Lower leg skin (tissue), 4 donors: Measurements from ENCODE around the gene EVL. TPM values are rescaled to one million over a fixed set of nuclear protein-coding genes. Genes with fewer than 3 reads are reported as not detected.
A peak's percentile ranks its signal among the peaks of the same experiment; 100 is the strongest.

Experiments used
- DNase-seq, 2 donors: peaks; one replicate each; pipeline ENCODE4 v3.0.0-alpha.2; 2019; ENCODE audit warnings: low spot score in 2 of 2
- H3K4me3 ChIP-seq: fragments of 200-600 bp; sonication (generic); 2 replicates; pipeline ENCODE4 v1.5.1; 2017; ENCODE audit warnings: mild to moderate bottlenecking, low read depth; ENCODE audit not compliant: poor library complexity, severe bottlenecking
- POLR2A ChIP-seq, 2 donors: fragments of 450-650 bp; IDR thresholded peaks; one replicate each; pipeline ENCODE4 v1.6.1; 2016 to 2017; ENCODE audit warnings: antibody characterized with exemption in 2 of 2, mild to moderate bottlenecking in 1 of 2, moderate library complexity in 1 of 2
- WGBS, 2 donors: methylation state at CpG; one replicate each; pipeline ENCODE4 v1.1.5; 2018; 5-methylcytosine and 5-hydroxymethylcytosine counted together
- intact Hi-C: fragments of 100-400 bp; cut with DNase I; formaldehyde crosslinking; loops from one replicate; pipeline ENCODE4 v1.15.0; 2023; ENCODE audit warnings: low total_unique reads
- total RNA-seq, 4 donors: library from RNA; depleted of rRNA; stranded (reverse); fragments of >200 nt; gene quantifications; one replicate each; pipeline ENCODE4 v1.1.0, GENCODE V29; 2016
- TF ChIP-seq, protein P1 (sequence below), 3 donors: fragments of 450-650 bp; IDR thresholded peaks; one replicate each; pipeline ENCODE4 v1.5.1; 2016; ENCODE audit warnings: antibody characterized with exemption in 3 of 3, mild to moderate bottlenecking in 3 of 3, moderate library complexity in 2 of 3

EVL gene
- total RNA-seq, 4 donors from 2014 or later, result 26.4 to 51.4 (median 40.9) TPM

DNA sequence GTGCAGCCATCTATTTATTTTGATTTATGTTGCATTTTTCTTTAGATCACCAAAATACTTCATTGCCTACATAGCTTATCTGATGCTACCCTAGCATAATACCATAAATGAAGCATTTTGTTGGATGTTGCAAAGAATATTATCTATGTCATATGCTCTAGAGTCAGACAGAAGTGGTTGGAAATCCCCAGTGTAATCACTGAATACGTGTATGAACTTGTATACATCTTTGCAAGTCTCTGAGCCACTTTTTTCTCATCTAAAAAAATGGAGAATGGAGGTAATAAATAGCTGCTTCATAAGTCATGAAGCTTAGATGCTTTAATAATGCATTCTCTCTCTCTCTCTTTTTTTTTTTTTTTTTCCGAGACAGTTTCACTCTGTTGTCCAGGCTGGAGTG, 18.5 kb downstream of the EVL start:
- 41 to 46% methylated on average over 2 of the region's 2 CpGs for WGBS, 2 donors

DNA sequence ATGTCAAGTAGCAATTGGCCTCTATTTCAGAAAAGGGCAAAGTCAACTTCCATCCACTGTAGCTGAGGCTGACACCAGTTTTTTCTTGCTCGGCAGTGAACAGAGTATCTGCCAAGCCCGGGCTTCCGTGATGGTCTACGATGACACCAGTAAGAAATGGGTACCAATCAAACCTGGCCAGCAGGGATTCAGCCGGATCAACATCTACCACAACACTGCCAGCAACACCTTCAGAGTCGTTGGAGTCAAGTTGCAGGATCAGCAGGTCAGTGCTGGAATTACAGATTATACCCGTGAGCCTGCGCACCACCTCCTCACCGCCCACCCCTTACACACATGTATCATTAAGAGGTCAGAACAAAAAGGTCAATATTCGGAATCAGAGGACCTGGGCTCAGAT, 19.4 kb downstream of the EVL start:
- intact Hi-C loops, result no loop called here
- DNase-seq, result peak in 1 of 2 donors; percentile 78
- 89 to 94% methylated on average over 10 of the region's 10 CpGs for WGBS, 2 donors
- H3K4me3 ChIP-seq, result no peak overlapping the region
- TF ChIP-seq, protein P1, sequence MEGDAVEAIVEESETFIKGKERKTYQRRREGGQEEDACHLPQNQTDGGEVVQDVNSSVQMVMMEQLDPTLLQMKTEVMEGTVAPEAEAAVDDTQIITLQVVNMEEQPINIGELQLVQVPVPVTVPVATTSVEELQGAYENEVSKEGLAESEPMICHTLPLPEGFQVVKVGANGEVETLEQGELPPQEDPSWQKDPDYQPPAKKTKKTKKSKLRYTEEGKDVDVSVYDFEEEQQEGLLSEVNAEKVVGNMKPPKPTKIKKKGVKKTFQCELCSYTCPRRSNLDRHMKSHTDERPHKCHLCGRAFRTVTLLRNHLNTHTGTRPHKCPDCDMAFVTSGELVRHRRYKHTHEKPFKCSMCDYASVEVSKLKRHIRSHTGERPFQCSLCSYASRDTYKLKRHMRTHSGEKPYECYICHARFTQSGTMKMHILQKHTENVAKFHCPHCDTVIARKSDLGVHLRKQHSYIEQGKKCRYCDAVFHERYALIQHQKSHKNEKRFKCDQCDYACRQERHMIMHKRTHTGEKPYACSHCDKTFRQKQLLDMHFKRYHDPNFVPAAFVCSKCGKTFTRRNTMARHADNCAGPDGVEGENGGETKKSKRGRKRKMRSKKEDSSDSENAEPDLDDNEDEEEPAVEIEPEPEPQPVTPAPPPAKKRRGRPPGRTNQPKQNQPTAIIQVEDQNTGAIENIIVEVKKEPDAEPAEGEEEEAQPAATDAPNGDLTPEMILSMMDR (IDR thresholded peaks at IDR 0.05), result no peak
- no peak for TF ChIP-seq POLR2A (IDR thresholded peaks at IDR 0.05)

More for the DNA sequence above, 18.5 kb downstream of the EVL start:
- intact Hi-C loops, result no loop called here
- H3K4me3 ChIP-seq, result no peak overlapping the region
- no peak for TF ChIP-seq POLR2A (IDR thresholded peaks at IDR 0.05)
- TF ChIP-seq, protein P1 (IDR thresholded peaks at IDR 0.05), result no peak
- no peak for DNase-seq

DNA sequence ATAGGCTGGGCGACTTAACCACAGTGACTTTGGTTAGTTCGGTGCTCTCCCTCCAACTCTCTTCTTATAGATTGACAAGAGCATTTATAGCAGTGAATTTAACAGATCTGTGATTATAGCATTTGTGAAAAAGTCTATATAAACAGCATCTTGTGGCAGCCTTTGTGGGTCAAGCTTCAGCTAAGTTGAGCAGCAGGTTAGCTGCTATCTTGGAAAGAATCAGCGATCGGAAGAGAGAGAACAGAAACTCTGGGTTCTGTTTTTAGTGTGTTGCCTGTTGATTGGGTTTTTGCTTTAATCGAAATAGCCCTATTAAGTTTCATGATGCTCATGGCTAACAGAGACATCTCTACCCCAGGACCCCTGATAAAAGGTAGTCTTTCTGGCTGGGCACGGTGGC, 20.2 kb downstream of the EVL start:
- no peak overlapping the region for H3K4me3 ChIP-seq
- WGBS, 2 donors, result 94 to 96% methylated on average over 6 of the region's 6 CpGs
- intact Hi-C loops, result no loop called here
- no peak for TF ChIP-seq POLR2A (IDR thresholded peaks at IDR 0.05)
- TF ChIP-seq, protein P1 (IDR thresholded peaks at IDR 0.05), result no peak
- no peak for DNase-seq

DNA sequence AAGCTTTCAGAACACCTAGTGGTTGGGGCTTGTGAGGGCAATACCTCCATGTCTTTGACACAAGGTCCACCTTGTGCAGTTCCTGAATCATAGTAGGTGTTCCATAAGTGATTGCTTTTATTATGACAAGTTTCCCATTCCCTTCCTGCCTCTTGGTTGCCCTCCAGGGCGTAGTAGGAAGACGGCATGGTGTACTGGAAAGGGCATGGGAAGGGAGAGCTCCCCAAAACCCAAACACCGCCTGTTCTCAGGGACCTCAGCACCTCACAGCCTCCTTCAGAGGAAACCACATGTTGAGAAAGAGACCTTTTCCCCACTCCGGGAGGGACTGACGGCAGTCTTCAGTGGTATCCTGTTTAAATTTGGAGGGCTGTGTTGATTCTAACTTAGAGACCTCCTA, 21.1 kb downstream of the EVL start:
- TF ChIP-seq POLR2A (IDR thresholded peaks at IDR 0.05), result no peak
- TF ChIP-seq, protein P1 (IDR thresholded peaks at IDR 0.05), result no peak
- WGBS, 2 donors, result 90 to 94% methylated on average over 5 of the region's 5 CpGs
- intact Hi-C loops, result no loop called here
- no peak for DNase-seq
- no peak overlapping the region for H3K4me3 ChIP-seq

DNA sequence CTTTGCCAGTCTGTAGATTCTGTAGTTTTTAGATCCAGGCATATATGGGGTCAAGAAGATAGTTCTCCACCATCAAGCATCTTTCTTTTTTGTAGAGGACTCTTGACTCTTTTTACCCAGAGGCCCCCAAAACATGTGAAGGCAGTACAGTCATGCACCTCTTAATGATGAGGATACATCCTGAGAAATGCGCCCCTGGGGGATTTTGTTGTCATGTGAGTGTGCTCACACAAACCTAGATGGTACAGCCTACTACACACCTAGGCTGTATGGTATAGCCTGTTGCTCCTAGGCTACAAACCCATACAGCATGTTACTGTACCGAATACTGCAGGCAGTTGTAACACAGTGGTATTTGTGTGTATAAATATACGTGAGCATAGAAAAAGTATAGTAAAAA, 23.0 kb downstream of the EVL start:
- DNase-seq, result peak in 1 of 2 donors; percentile 15
- intact Hi-C loops, result no loop called here
- 98 to 100% methylated on average over 3 of the region's 3 CpGs for WGBS, 2 donors
- H3K4me3 ChIP-seq, result no peak overlapping the region
- TF ChIP-seq, protein P1 (IDR thresholded peaks at IDR 0.05), result no peak
- no peak for TF ChIP-seq POLR2A (IDR thresholded peaks at IDR 0.05)

DNA sequence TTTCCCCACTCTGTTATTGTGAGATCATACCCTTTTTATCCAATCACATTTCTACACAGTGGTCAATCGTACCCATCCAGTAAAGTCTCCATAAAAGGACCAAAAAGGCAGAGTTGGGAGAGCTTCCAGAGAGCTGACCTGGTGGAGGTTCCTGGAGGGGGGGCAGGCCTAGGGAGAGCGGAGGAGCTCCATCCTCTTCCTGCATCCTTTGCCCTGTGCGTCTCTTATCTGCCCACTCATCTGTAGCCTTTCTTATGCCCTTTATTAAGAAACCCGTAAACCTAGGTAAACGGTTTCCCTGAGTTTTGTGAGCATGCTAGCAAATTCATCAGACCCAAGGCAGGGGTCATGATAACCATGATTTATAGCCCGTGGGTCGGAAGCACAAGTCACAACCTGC, 26.2 kb downstream of the EVL start:
- DNase-seq, result peak in 1 of 2 donors; percentile 26
- WGBS, 2 donors, result 89 to 94% methylated on average over 7 of the region's 7 CpGs
- intact Hi-C loops, result no loop called here
- no peak for TF ChIP-seq POLR2A (IDR thresholded peaks at IDR 0.05)
- TF ChIP-seq, protein P1 (IDR thresholded peaks at IDR 0.05), result no peak
- no peak overlapping the region for H3K4me3 ChIP-seq
